Activated CD4-positive, alpha-beta memory T cell treated with anti-CD3 and anti-CD28 coated beads for 36 hours (primary cell): ENCODE data around the gene DCUN1D3. TPM values are rescaled to one million over a fixed set of nuclear protein-coding genes. Genes with fewer than 3 reads are reported as not detected.
A peak's percentile ranks its signal among the peaks of the same experiment; 100 is the strongest.

Experiments used
- CTCF ChIA-PET: fragments of 350-600 bp; sonication (Branson Sonifier 250); formaldehyde crosslinking; loops from one replicate; lab custom pipeline; 2021; ENCODE audit warnings: antibody characterized with exemption, inconsistent platforms; lab: Charles Lee
- POLR2A ChIA-PET: fragments of 350-600 bp; sonication (Branson Sonifier 250); formaldehyde crosslinking; loops from one replicate; lab custom pipeline; 2021; ENCODE audit warnings: antibody characterized with exemption; lab: Charles Lee
- DNase-seq: peaks from one replicate; pipeline ENCODE4 v3.0.0-alpha.2; 2020
- H3K27ac Mint-ChIP-seq: one replicate; pipeline ENCODE4 v1.8.0; 2021; ENCODE audit warnings: mixed read lengths
- H3K27me3 Mint-ChIP-seq: one replicate; pipeline ENCODE4 v1.8.0; 2021; ENCODE audit warnings: mixed read lengths
- H3K36me3 Mint-ChIP-seq: one replicate; pipeline ENCODE4 v1.8.0; 2021; ENCODE audit warnings: mixed read lengths
- H3K4me1 Mint-ChIP-seq: one replicate; pipeline ENCODE4 v1.8.0; 2021; ENCODE audit warnings: low read depth, mixed read lengths
- H3K4me3 Mint-ChIP-seq: one replicate; pipeline ENCODE4 v1.8.0; 2021; ENCODE audit warnings: mild to moderate bottlenecking, mixed read lengths
- H3K9me3 Mint-ChIP-seq: one replicate; pipeline ENCODE4 v1.8.0; 2021; ENCODE audit warnings: mixed read lengths
- intact Hi-C: fragments of 100-400 bp; cut with micrococcal nuclease; formaldehyde crosslinking; loops from one replicate; pipeline ENCODE4 v1.15.1; 2023
- total RNA-seq, 2 experiments: library from RNA; stranded (reverse); gene quantifications; one replicate each; pipeline ENCODE4 v1.2.3, GENCODE V29; 2021

DCUN1D3 gene
- total RNA-seq, 2 experiments from 2014 or later = 5.9 TPM

- no peak for DNase-seq
- POLR2A ChIA-PET = interaction anchor here (1.8 kb wide), 1 partner anchor 11 kb away, joined by 4 read pairs; no protein-coding TSS in a partner anchor
- Mint-ChIP-seq H3K27ac (no peak overlapping the region), H3K9me3 (no peaks in the 10 kb centered on the region), H3K36me3 (no peaks in the 10 kb centered on the region), H3K27me3 (no peaks in the 10 kb centered on the region), H3K4me1 (peaks cover 27% of the 10 kb centered on the region), H3K4me3 (no peak overlapping the region)
- CTCF ChIA-PET = interaction anchor here (1.5 kb wide), 1 partner anchor 11 kb away, joined by 4 read pairs; no protein-coding TSS in a partner anchor
- intact Hi-C loops = no loop called here
These were observed 13.8 kb downstream of the DCUN1D3 start for GRCh38 chr16:20886320-20886719.

DNA sequence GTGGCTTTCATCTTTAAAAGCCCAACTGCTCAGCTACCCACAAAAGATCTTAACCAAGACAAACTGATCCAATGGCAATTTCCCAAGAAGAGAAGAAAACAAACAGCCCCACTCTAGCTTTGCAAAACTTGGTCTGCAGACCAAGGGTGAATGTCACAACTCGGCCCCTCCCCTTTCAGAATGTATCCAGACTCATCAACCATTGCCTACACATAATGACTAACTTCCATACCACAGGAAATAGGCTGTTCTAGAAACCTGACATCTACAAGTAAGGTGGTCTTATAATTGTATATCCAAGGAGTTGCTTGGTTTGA is 16.0 kb downstream of the DCUN1D3 start:
- ChIA-PET CTCF (no interaction called here), POLR2A (interaction anchor here (1.5 kb wide), 1 partner anchor 10 kb away, joined by 9 read pairs; no protein-coding TSS in a partner anchor)
- no peak overlapping the region for H3K4me3 Mint-ChIP-seq
- H3K27ac Mint-ChIP-seq = peak overlapping the region; percentile 4
- intact Hi-C loops = no loop called here
- no peaks in the 10 kb centered on the region for H3K9me3 Mint-ChIP-seq
- no peaks in the 10 kb centered on the region for H3K27me3 Mint-ChIP-seq
- peaks cover 36% of the 10 kb centered on the region for H3K4me1 Mint-ChIP-seq
- H3K36me3 Mint-ChIP-seq = no peaks in the 10 kb centered on the region
- peak; percentile 47 for DNase-seq

DNA sequence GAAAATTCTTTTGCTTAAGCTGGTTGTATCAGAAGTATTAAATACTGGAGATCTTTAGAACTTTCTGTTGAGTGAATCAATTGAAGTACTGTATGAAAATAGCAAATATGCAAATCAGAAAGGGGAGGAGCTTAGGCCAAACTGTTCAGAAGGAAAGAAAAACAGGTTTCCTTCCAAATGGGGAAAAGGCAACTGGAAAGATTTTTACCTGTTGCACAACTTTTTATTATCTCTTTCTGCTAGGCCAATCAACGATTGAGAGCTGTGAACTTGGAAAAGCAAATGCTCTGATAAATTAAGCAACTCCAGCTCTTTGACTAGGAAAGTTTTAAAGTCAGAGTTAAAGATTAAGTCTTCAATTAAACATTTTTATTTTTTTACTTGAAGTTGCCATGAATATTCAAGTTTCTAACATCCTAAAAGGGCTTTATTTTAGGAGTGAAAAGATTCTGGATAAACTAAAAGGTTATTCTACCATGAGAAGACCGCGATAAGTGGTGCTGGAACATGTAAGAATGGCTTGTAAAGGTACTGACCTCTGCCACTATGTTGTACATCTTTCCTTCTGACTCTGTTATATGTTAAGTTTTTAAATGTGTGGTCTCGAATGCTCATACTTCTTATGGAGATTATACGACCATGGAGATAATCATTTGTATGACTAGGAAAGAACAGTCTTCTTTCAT is 16.5 kb downstream of the DCUN1D3 start:
- Mint-ChIP-seq H3K9me3 (no peaks in the 10 kb centered on the region), H3K36me3 (no peaks in the 10 kb centered on the region), H3K27ac (no peak overlapping the region), H3K4me3 (no peak overlapping the region), H3K4me1 (peaks cover 41% of the 10 kb centered on the region), H3K27me3 (no peaks in the 10 kb centered on the region)
- CTCF ChIA-PET = no interaction called here
- DNase-seq = no peak
- intact Hi-C loops = no loop called here
- POLR2A ChIA-PET = interaction anchor here (1.5 kb wide), 1 partner anchor 9 kb away, joined by 9 read pairs; no protein-coding TSS in a partner anchor

GRCh38 chr16:20881503-20881878 is 18.7 kb downstream of the DCUN1D3 start:
- ChIA-PET CTCF (interaction anchor here (0.7 kb wide), 1 partner anchor 57 kb away, joined by 3 read pairs; no protein-coding TSS in a partner anchor), POLR2A (no interaction called here)
- Mint-ChIP-seq H3K9me3 (no peaks in the 10 kb centered on the region), H3K27ac (no peak overlapping the region), H3K4me1 (peaks cover 43% of the 10 kb centered on the region), H3K27me3 (no peaks in the 10 kb centered on the region), H3K36me3 (no peaks in the 10 kb centered on the region), H3K4me3 (no peak overlapping the region)
- intact Hi-C loops = no loop called here
- no peak for DNase-seq

DNA sequence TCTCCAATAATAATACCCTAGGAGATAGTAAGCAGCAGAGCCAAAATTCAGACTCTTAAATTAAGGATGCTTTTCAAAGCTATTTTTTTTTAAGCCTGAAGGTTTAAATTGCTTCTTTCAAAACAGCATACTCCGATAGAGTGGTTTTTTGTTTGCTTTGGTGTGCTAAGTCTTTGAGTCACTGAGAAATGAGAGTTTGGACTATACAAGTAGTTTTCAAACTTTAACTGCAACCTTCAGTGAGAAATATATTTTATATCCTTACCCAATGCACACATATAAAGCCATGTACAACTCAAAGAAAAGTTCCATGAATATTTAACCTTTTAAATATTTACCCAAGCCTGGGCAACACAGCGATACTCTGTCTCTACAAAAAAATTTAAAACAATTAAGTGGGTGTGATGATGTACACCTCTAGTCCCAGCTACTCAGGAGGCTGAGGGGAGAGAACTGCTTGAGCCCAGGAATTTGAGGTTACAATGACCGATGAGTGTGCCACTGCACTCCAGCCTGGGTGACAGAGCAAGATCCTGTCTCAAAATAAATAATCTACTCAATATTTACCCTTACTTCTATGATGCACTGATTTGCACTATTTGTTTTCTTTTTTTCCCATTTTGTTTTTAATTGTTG is 19.2 kb downstream of the DCUN1D3 start:
- no peaks in the 10 kb centered on the region for H3K36me3 Mint-ChIP-seq
- peaks cover 40% of the 10 kb centered on the region for H3K4me1 Mint-ChIP-seq
- H3K27me3 Mint-ChIP-seq = no peaks in the 10 kb centered on the region
- H3K27ac Mint-ChIP-seq = no peak overlapping the region
- no peaks in the 10 kb centered on the region for H3K9me3 Mint-ChIP-seq
- no peak for DNase-seq
- ChIA-PET POLR2A (no interaction called here), CTCF (interaction anchor here (0.7 kb wide), 1 partner anchor 57 kb away, joined by 3 read pairs; no protein-coding TSS in a partner anchor)
- intact Hi-C loops = no loop called here
- H3K4me3 Mint-ChIP-seq = no peak overlapping the region

- no peak for DNase-seq
- ChIA-PET CTCF (interaction anchor here (1.4 kb wide), 1 partner anchor 31 kb away, joined by 4 read pairs; no protein-coding TSS in a partner anchor), POLR2A (no interaction called here)
- H3K27ac Mint-ChIP-seq = peak overlapping the region; percentile 31
- no peaks in the 10 kb centered on the region for H3K36me3 Mint-ChIP-seq
- H3K27me3 Mint-ChIP-seq = no peaks in the 10 kb centered on the region
- H3K4me1 Mint-ChIP-seq = peaks cover 42% of the 10 kb centered on the region
- intact Hi-C loops = loop anchor here (1.0 kb wide), 1 partner anchor 21 kb away; the partner anchor contains the start of genes DCUN1D3 and LYRM1
- no peaks in the 10 kb centered on the region for H3K9me3 Mint-ChIP-seq
- H3K4me3 Mint-ChIP-seq = no peak overlapping the region
These were observed 20.8 kb downstream of the DCUN1D3 start for GRCh38 chr16:20879175-20880040.

- DNase-seq = no peak
- intact Hi-C loops = loop anchor here (1.0 kb wide), 1 partner anchor 22 kb away; the partner anchor contains the start of genes DCUN1D3 and LYRM1
- Mint-ChIP-seq H3K36me3 (no peaks in the 10 kb centered on the region), H3K27me3 (no peaks in the 10 kb centered on the region), H3K9me3 (no peaks in the 10 kb centered on the region), H3K27ac (peak overlapping the region; percentile 8), H3K4me1 (peaks cover 43% of the 10 kb centered on the region), H3K4me3 (no peak overlapping the region)
- CTCF ChIA-PET = interaction anchor here (1.4 kb wide), 1 partner anchor 30 kb away, joined by 4 read pairs; no protein-coding TSS in a partner anchor
- POLR2A ChIA-PET = interaction anchor here (1.3 kb wide), 1 partner anchor 25 kb away, joined by 3 read pairs; no protein-coding TSS in a partner anchor
These were observed 21.4 kb downstream of the DCUN1D3 start for GRCh38 chr16:20878682-20879147.

DNA sequence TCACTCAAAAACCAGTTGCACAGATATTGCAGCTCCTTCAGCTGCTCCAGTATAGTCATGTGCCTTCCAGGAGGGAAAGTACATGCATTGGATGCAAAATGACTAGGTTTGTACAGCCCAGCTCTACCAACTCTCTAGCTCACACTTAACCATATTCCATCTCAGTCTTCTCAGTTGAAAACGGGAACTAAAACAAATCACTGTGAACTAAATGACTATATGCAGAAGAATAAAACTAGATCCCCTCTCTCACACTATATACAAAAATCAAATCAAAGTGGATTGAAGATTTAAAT is 24.9 kb downstream of the DCUN1D3 start:
- intact Hi-C loops = loop anchor here (2.0 kb wide), 1 partner anchor 69 kb away; the partner anchor contains the start of genes ERI2 and REXO5
- Mint-ChIP-seq H3K36me3 (peaks cover 2% of the 10 kb centered on the region), H3K27me3 (no peaks in the 10 kb centered on the region), H3K27ac (peak overlapping the region; percentile 49), H3K4me1 (peaks cover 54% of the 10 kb centered on the region), H3K4me3 (no peak overlapping the region), H3K9me3 (no peaks in the 10 kb centered on the region)
- POLR2A ChIA-PET = interaction anchor here (1.3 to 2.1 kb wide), 7 partner anchors 9 to 63 kb away, joined by 3 to 10 read pairs (median 4); partner anchors contain the start of genes DCUN1D3 and LYRM1
- no peak for DNase-seq
- CTCF ChIA-PET = interaction anchor here (0.8 to 1.9 kb wide), 6 partner anchors 11 to 209 kb away, joined by 3 to 6 read pairs (median 4); partner anchors contain the start of genes DCUN1D3 and LYRM1

- Mint-ChIP-seq H3K9me3 (no peaks in the 10 kb centered on the region), H3K4me1 (peaks cover 46% of the 10 kb centered on the region), H3K36me3 (peaks cover 2% of the 10 kb centered on the region), H3K27ac (peak overlapping the region; percentile 81), H3K4me3 (peak overlapping the region; percentile 34), H3K27me3 (no peaks in the 10 kb centered on the region)
- CTCF ChIA-PET = interaction anchor here (0.6 to 1.9 kb wide), 10 partner anchors 9 to 210 kb away, joined by 3 to 7 read pairs (median 4); partner anchors contain the start of genes DCUN1D3, ERI2, LYRM1 and REXO5
- POLR2A ChIA-PET = interaction anchor here (0.7 to 2.1 kb wide), 11 partner anchors 8 to 64 kb away, joined by 3 to 10 read pairs (median 5); partner anchors contain the start of genes DCUN1D3 and LYRM1
- DNase-seq = no peak
- intact Hi-C loops = loop anchor here (1.0 to 2.0 kb wide), 6 partner anchors 9 to 71 kb away; partner anchors contain the start of genes DCUN1D3, ERI2, LYRM1 and REXO5
These were observed 26.0 kb downstream of the DCUN1D3 start for GRCh38 chr16:20874088-20874581.

GRCh38 chr16:20873331-20873730 is 26.8 kb downstream of the DCUN1D3 start:
- intact Hi-C loops = no loop called here
- peaks cover 2% of the 10 kb centered on the region for H3K36me3 Mint-ChIP-seq
- H3K27me3 Mint-ChIP-seq = no peaks in the 10 kb centered on the region
- peaks cover 38% of the 10 kb centered on the region for H3K4me1 Mint-ChIP-seq
- H3K9me3 Mint-ChIP-seq = no peaks in the 10 kb centered on the region
- CTCF ChIA-PET = interaction anchor here (1.7 to 1.9 kb wide), 3 partner anchors 23 to 67 kb away, joined by 6 to 7 read pairs (median 6); partner anchors contain the start of genes ERI2 and REXO5
- H3K4me3 Mint-ChIP-seq = no peak overlapping the region
- DNase-seq = no peak
- POLR2A ChIA-PET = interaction anchor here (1.4 to 2.1 kb wide), 3 partner anchors 26 to 30 kb away, joined by 5 to 10 read pairs (median 7); partner anchors contain the start of genes DCUN1D3 and LYRM1
- H3K27ac Mint-ChIP-seq = no peak overlapping the region
